HEK293T (cell line): Measurements from ENCODE around the gene PIK3CD.

ENCODE experiments used
- ARNT ChIP-seq: fragments of 450-650 bp; IDR thresholded peaks from 2 replicates; pipeline ENCODE4 v1.6.1; 2017; ENCODE audit warnings: mild to moderate bottlenecking
- BHLHE40 ChIP-seq: fragments of 450-650 bp; IDR thresholded peaks from 2 replicates; pipeline ENCODE4 v1.6.1; 2016; ENCODE audit warnings: mild to moderate bottlenecking, moderate library complexity, borderline replicate concordance
- CTBP1 ChIP-seq: fragments of 450-650 bp; IDR thresholded peaks from 2 replicates; pipeline ENCODE4 v1.6.1; 2016; ENCODE audit warnings: borderline replicate concordance
- ELF4 ChIP-seq: fragments of 450-650 bp; IDR thresholded peaks from 2 replicates; pipeline ENCODE4 v1.6.1; 2017; ENCODE audit warnings: antibody characterized with exemption
- FOXA1 ChIP-seq: fragments of 450-650 bp; IDR thresholded peaks from 2 replicates; pipeline ENCODE4 v1.6.1; 2016; ENCODE audit warnings: mild to moderate bottlenecking
- FOXK2 ChIP-seq: fragments of 450-650 bp; IDR thresholded peaks from 2 replicates; pipeline ENCODE4 v1.6.1; 2016; ENCODE audit warnings: mild to moderate bottlenecking
- FOXM1 ChIP-seq: fragments of 450-650 bp; IDR thresholded peaks from 2 replicates; pipeline ENCODE4 v1.6.1; 2017; ENCODE audit warnings: mild to moderate bottlenecking, borderline replicate concordance
- HDGF ChIP-seq: fragments of 450-650 bp; IDR thresholded peaks from 2 replicates; pipeline ENCODE4 v1.6.1; 2017; ENCODE audit warnings: antibody characterized with exemption, borderline replicate concordance
- L3MBTL2 ChIP-seq: fragments of 450-650 bp; conservative IDR thresholded peaks from 2 replicates; pipeline ENCODE4 v1.6.1; 2016; ENCODE audit warnings: mild to moderate bottlenecking
- NFRKB ChIP-seq: fragments of 450-650 bp; IDR thresholded peaks from 2 replicates; pipeline ENCODE4 v1.6.1; 2016; ENCODE audit warnings: mild to moderate bottlenecking, moderate library complexity
- SP1 ChIP-seq: fragments of 450-650 bp; IDR thresholded peaks from 2 replicates; pipeline ENCODE4 v1.6.1; 2017
- SUZ12 ChIP-seq: fragments of 450-650 bp; IDR thresholded peaks from 2 replicates; pipeline ENCODE4 v1.6.1; 2016; ENCODE audit warnings: mild to moderate bottlenecking
- TARDBP ChIP-seq: fragments of 450-650 bp; IDR thresholded peaks from 2 replicates; pipeline ENCODE4 v1.6.1; 2016

GRCh38 chr1:9653210-9653490 is 1.6 kb downstream of the PIK3CD start:
- no peak for TF ChIP-seq SP1
- TF ChIP-seq SUZ12 = no peak
- TF ChIP-seq BHLHE40 = no peak
- TF ChIP-seq NFRKB = no peak
- no peak for TF ChIP-seq TARDBP
- no peak for TF ChIP-seq CTBP1
- no peak for TF ChIP-seq FOXM1
- TF ChIP-seq FOXK2 = no peak
- no peak for TF ChIP-seq ELF4
- TF ChIP-seq FOXA1 = no peak
- no peak for TF ChIP-seq L3MBTL2
- no peak for TF ChIP-seq HDGF
- TF ChIP-seq ARNT = no peak
